HepG2 (cell line): ENCODE data around the gene TMEM59. TPM values are rescaled to one million over a fixed set of nuclear protein-coding genes. Genes with fewer than 3 reads are reported as not detected.
"Not testable (repeated sequence)": the region's sequence is repeated elsewhere in the genome, so short reads cannot be mapped to it uniquely, and the experiment has no call there.

ENCODE experiments used
- ATAC-seq: fragments of 200-7000 bp; cut with Tn5 transposase; 3 replicates; pipeline ENCODE4 v1.9.1; 2020; ENCODE audit warnings: mild to moderate bottlenecking, moderate library complexity
- BruUV-seq: library from RNA; stranded (reverse); fragments of 400-500 nt; replicated peaks from 2 replicates; lab custom pipeline; 2021; lab: Mats Ljungman, UMichigan
- CTCF ChIA-PET: fragments of 300-600 bp; formaldehyde crosslinking; extraction: SDS; loops from one replicate; lab custom pipeline; 2021; ENCODE audit warnings: low total read pairs, inconsistent platforms, low intra/inter-chr PET ratio; lab: Yijun Ruan, JAX
- POLR2A ChIA-PET: fragments of 350-600 bp; sonication (Branson Sonifier 250); formaldehyde crosslinking; loops from one replicate; lab custom pipeline; 2020; ENCODE audit warnings: antibody characterized with exemption, inconsistent platforms; lab: Yijun Ruan, JAX
- DNase-seq: peaks from one replicate; pipeline ENCODE4 v3.0.0-alpha.2; 2015; ENCODE audit warnings: low spot score
- FAIRE-seq: peaks from 3 replicates; lab custom pipeline; 2011; peaks lifted over from hg19 to GRCh38; lab: Jason Lieb, UNC
- H2AFZ ChIP-seq: one replicate; pipeline ENCODE4 v1.6.1; 2011; ENCODE audit warnings: low read length, inconsistent platforms
- H3K27ac ChIP-seq: fragments of 300-600 bp; 3 replicates; pipeline ENCODE4 v1.8.0; 2011; ENCODE audit warnings: mixed run types, mild to moderate bottlenecking, mixed read lengths, low read length, inconsistent platforms; ENCODE audit not compliant: insufficient read depth; ENCODE audit errors: extremely low read length
- H3K27me3 ChIP-seq, 2 experiments: fragments of 200-600 bp in 1 of 2; 2 replicates in 1 of 2; 3 replicates in 1 of 2; pipeline versions ENCODE4 v1.6.0 to v1.8.0; 2011; ENCODE audit warnings: low read length in 2 of 2, mild to moderate bottlenecking in 2 of 2, moderate library complexity in 2 of 2, inconsistent platforms in 1 of 2; ENCODE audit not compliant: insufficient read depth in 2 of 2, control insufficient read depth in 1 of 2
- H3K36me3 ChIP-seq, 2 experiments: fragments of 200-600 bp in 1 of 2; replicated peaks in 1 of 2; 2 replicates in 1 of 2; 3 replicates in 1 of 2; pipeline versions ENCODE4 v1.5.1 to v1.8.0; 2011; ENCODE audit warnings: low read length in 2 of 2, inconsistent platforms in 1 of 2; ENCODE audit not compliant: insufficient read depth in 2 of 2, control insufficient read depth in 1 of 2
- H3K4me1 ChIP-seq: 2 replicates; pipeline ENCODE4 v1.5.1; 2012; ENCODE audit warnings: low read length, inconsistent platforms; ENCODE audit not compliant: insufficient read depth
- H3K4me2 ChIP-seq: 2 replicates; pipeline ENCODE4 v1.6.0; 2011; ENCODE audit warnings: low read depth, low read length, inconsistent platforms
- H3K4me3 ChIP-seq, 3 experiments: fragments of 200-600 bp in 1 of 3; sonication (generic), shearing (Covaris generic) in 1 of 3; replicated peaks in 1 of 3; 2 replicates each; pipeline ENCODE4 v1.5.1; 2011 to 2016; ENCODE audit warnings: low read length in 3 of 3, inconsistent platforms in 2 of 3, low read depth in 2 of 3, mild to moderate bottlenecking in 2 of 3, control low read depth in 1 of 3, mixed read lengths in 1 of 3; ENCODE audit not compliant: insufficient read depth in 1 of 3
- H3K79me2 ChIP-seq: one replicate; pipeline ENCODE4 v1.6.1; 2011; ENCODE audit warnings: low read length, inconsistent platforms; ENCODE audit not compliant: insufficient read depth
- H3K9ac ChIP-seq: 2 replicates; pipeline ENCODE4 v1.6.0; 2011; ENCODE audit warnings: mild to moderate bottlenecking, low read depth, low read length, inconsistent platforms; ENCODE audit not compliant: insufficient read depth
- H3K9me3 ChIP-seq: 2 replicates; pipeline ENCODE4 v1.5.1; 2012; ENCODE audit warnings: mild to moderate bottlenecking, low read length
- H4K20me1 ChIP-seq: 2 replicates; pipeline ENCODE4 v1.6.0; 2011; ENCODE audit warnings: inconsistent platforms, mild to moderate bottlenecking, low read length, moderate library complexity; ENCODE audit not compliant: insufficient read depth
- GATAD2A ChIP-seq: IDR thresholded peaks from 2 replicates; pipeline ENCODE4 v1.6.1; 2016
- NFYB ChIP-seq: sonication (generic); formaldehyde crosslinking; IDR thresholded peaks from 2 replicates; pipeline ENCODE4 v1.4.0; 2020; ENCODE audit warnings: missing genetic modification reagents
- NFYC ChIP-seq: IDR thresholded peaks from 2 replicates; pipeline ENCODE4 v1.6.1; 2016; ENCODE audit warnings: missing genetic modification reagents, missing compliant biosample characterization
- SKIL ChIP-seq: sonication (generic); formaldehyde crosslinking; IDR thresholded peaks from 2 replicates; pipeline ENCODE4 v1.8.0; 2022; ENCODE audit warnings: missing genetic modification reagents, mild to moderate bottlenecking, moderate library complexity, borderline replicate concordance
- TBX2 ChIP-seq: sonication (generic); formaldehyde crosslinking; IDR thresholded peaks from 2 replicates; pipeline ENCODE4 v1.5.0; 2020; ENCODE audit warnings: missing genetic modification reagents, mild to moderate bottlenecking, borderline replicate concordance
- ZNF451 ChIP-seq: sonication (generic); formaldehyde crosslinking; IDR thresholded peaks from 2 replicates; pipeline ENCODE4 v1.5.0; 2020; ENCODE audit warnings: mild to moderate bottlenecking, missing genetic modification reagents
- ZNF878 ChIP-seq: sonication (generic); formaldehyde crosslinking; IDR thresholded peaks from 2 replicates; pipeline ENCODE4 v1.8.1; 2023; ENCODE audit warnings: mild to moderate bottlenecking, missing genetic modification reagents, moderate library complexity
- WGBS: methylation state at CpG from one replicate; pipeline ENCODE4 v1.1.6; 2017; ENCODE audit warnings: low lambda C conversion rate; 5-methylcytosine and 5-hydroxymethylcytosine counted together
- in situ Hi-C: cut with HindIII; loops from 2 replicates; pipeline ENCODE4 v1.10.0; 2017; ENCODE audit warnings: low pct_unique_long_range_greater_than_20kb; ENCODE audit not compliant: extremely low pct_ligation_motif_present
- intact Hi-C: fragments of 100-400 bp; cut with micrococcal nuclease; formaldehyde crosslinking; loops from one replicate; pipeline ENCODE4 v1.10.0; 2022; ENCODE audit not compliant: unreplicated experiment
- polyA plus RNA-seq, 8 experiments: library from polyadenylated mRNA; depleted of rRNA in 3 of 8; stranded (reverse) in 7 of 8; unstranded in 1 of 8; fragments of >200 nt; fragmentation: Illumina TruSeq in 4 of 8; extraction: Trizol in 4 of 8; gene quantifications; 2 replicates each; pipeline versions ENCODE4 v1.2.1 to v1.2.3, GENCODE V29; 2011 to 2016; ENCODE audit warnings: low read depth in 4 of 8, missing spikeins in 1 of 8, mixed read lengths in 1 of 8; ENCODE audit not compliant: insufficient read depth in 1 of 8
- total RNA-seq, 5 experiments: library from RNA; depleted of rRNA; stranded (reverse); fragments of >200 nt; fragmentation: Illumina TruSeq; extraction: Trizol; gene quantifications; 2 replicates each; pipeline ENCODE4 v1.2.3, GENCODE V29; 2016; ENCODE audit warnings: low read depth in 1 of 5
- TF ChIP-seq, protein P1 (sequence below): sonication (generic); formaldehyde crosslinking; IDR thresholded peaks from 2 replicates; pipeline ENCODE4 v1.4.0; 2020; ENCODE audit warnings: missing genetic modification reagents, mild to moderate bottlenecking, borderline replicate concordance

Gene TMEM59
- total and polyA plus RNA-seq, 2 of the 13 experiments (the other 11 are each of a cell fraction or from before 2014, with no cell fraction given) = 147 to 363 TPM

GRCh38 chr1:54004481-54005049 is 48.4 kb downstream of the TMEM59 start (continued):
- TF ChIP-seq ZNF451 (CRISPR knock-in tag) (no peak), ZNF878 (no peak)

DNA sequence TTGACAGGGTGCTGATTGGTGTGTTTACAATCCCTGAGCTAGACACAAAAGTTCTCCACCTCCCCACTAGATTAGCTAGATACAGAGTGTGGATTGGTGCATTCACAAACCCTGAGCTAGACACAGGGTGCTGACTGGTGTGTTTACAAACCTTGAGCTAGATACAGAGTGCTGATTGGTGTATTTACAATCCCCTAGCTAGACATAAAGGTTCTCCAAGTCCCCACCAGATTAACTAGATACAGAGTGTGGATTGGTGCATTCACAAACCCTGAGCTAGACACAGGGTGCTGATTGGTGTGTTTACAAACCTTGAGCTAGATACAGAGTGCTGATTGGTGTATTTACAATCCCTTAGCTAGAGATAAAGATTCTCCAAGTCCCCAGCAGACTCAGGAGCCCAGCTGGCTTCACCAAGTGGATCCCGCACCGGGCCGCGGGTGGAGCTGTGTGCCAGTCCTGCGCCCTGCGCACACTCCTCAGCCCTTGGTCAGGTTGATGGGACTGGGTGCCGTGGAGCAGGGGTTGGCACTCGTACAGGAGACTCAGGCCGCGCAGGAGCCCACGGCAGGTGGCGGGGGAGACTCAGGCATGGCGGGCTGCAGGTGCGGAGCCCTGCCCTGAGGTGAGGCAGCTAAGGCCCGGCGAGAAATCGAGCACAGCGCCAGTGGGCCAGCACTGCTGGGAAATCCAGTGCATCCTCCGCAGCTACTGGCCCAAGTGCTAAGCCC is 49.1 kb downstream of the TMEM59 start:
- FAIRE-seq, H2AFZ ChIP-seq, CTCF ChIA-PET, H3K4me2 ChIP-seq, ATAC-seq, H3K9ac ChIP-seq, BruUV-seq, intact Hi-C loops, in situ Hi-C loops, DNase-seq, H3K4me3 ChIP-seq, H3K27ac ChIP-seq, H3K27me3 ChIP-seq, H3K79me2 ChIP-seq, H3K9me3 ChIP-seq, H4K20me1 ChIP-seq, H3K36me3 ChIP-seq: not testable (repeated sequence)
- WGBS = 87% methylated on average over 9 of the region's 19 CpGs
- peaks cover 26% of the 10 kb centered on the region for H3K4me1 ChIP-seq
- TF ChIP-seq NFYC (peak; percentile 52), NFYB (CRISPR knock-in tag) (peak; percentile 59)
- POLR2A ChIA-PET = interaction anchor here (1.2 to 1.7 kb wide), 2 partner anchors 12 to 58 kb away, joined by 3 to 4 read pairs; partner anchors contain the start of gene IFT25

DNA sequence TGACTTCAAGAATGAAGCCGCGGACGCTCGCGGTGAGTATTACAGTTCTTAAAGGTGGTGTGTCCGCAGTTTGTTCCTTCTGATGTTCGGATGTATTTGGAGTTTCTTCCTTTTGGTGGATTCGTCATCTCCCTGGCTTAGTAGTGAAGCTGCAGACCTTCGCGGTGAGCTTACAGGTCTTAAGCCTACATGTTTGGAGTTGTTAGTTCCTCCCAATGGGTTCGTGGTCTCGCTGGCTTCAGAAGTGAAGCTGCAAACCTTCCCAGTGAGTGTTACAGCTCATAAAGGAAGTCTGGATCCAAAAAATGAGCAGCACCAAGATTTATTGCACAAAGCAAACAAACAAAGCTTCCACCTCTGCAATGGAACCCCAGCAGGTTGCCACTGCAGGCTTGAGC is 49.8 kb downstream of the TMEM59 start:
- no peaks in the 10 kb centered on the region for H3K36me3 ChIP-seq
- DNase-seq (no peak), FAIRE-seq (no peak), ATAC-seq (no peak)
- no peaks in the 10 kb centered on the region for H4K20me1 ChIP-seq
- no TSS peak for BruUV-seq
- H3K4me3 ChIP-seq = no peak overlapping the region
- WGBS = 94% methylated on average over 12 of the region's 12 CpGs
- H3K79me2 ChIP-seq = no peaks in the 10 kb centered on the region
- peaks cover 26% of the 10 kb centered on the region for H3K4me1 ChIP-seq
- no peaks in the 10 kb centered on the region for H3K9me3 ChIP-seq
- no peak overlapping the region for H3K4me2 ChIP-seq
- H3K27ac ChIP-seq = no peak overlapping the region
- in situ Hi-C loops = no loop called here
- no peak overlapping the region for H3K9ac ChIP-seq
- intact Hi-C loops = no loop called here
- H3K27me3 ChIP-seq = no peaks in the 10 kb centered on the region
- POLR2A ChIA-PET = interaction anchor here (1.2 to 1.7 kb wide), 2 partner anchors 11 to 58 kb away, joined by 3 to 4 read pairs; partner anchors contain the start of gene IFT25
- CTCF ChIA-PET = no interaction called here
- no peak overlapping the region for H2AFZ ChIP-seq
- TF ChIP-seq SKIL (CRISPR knock-in tag) (no peak), TBX2 (CRISPR knock-in tag) (no peak), GATAD2A (CRISPR knock-in tag) (no peak)
- TF ChIP-seq, protein P1, sequence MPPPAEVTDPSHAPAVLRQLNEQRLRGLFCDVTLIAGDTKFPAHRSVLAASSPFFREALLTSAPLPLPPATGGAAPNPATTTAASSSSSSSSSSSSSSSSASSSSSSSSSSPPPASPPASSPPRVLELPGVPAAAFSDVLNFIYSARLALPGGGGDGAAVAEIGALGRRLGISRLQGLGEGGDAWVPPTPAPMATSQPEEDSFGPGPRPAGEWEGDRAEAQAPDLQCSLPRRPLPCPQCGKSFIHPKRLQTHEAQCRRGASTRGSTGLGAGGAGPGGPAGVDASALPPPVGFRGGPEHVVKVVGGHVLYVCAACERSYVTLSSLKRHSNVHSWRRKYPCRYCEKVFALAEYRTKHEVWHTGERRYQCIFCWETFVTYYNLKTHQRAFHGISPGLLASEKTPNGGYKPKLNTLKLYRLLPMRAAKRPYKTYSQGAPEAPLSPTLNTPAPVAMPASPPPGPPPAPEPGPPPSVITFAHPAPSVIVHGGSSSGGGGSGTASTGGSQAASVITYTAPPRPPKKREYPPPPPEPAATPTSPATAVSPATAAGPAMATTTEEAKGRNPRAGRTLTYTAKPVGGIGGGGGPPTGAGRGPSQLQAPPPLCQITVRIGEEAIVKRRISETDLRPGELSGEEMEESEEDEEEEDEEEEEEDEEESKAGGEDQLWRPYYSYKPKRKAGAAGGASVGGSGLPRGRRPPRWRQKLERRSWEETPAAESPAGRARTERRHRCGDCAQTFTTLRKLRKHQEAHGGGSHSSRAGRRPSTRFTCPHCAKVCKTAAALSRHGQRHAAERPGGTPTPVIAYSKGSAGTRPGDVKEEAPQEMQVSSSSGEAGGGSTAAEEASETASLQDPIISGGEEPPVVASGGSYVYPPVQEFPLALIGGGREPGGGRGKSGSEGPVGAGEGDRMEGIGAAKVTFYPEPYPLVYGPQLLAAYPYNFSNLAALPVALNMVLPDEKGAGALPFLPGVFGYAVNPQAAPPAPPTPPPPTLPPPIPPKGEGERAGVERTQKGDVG (CRISPR knock-in tag) = no peak
